HG02870 (cell line): ENCODE data around the gene KRTAP5-6.
"Not testable (repeated sequence)": the region's sequence is repeated elsewhere in the genome, so short reads cannot be mapped to it uniquely, and the experiment has no call there.

Source experiments
- ATAC-seq: cut with Tn5 transposase; IDR thresholded peaks from one replicate; pipeline ENCODE4 v1.9.1; 2021; ENCODE audit warnings: mild to moderate bottlenecking, moderate library complexity; ENCODE audit not compliant: unreplicated experiment

Gene KRTAP5-6

GRCh38 chr11:1661454-1662269 lies 35.3 kb upstream of the KRTAP5-6 start:
- ATAC-seq = not testable (repeated sequence)

- ATAC-seq = not testable (repeated sequence)
Measured at GRCh38 chr11:1662699-1663283, 34.2 kb upstream of the KRTAP5-6 start.

- ATAC-seq = no peak
Measured at GRCh38 chr11:1665313-1665712, 31.7 kb upstream of the KRTAP5-6 start.

GRCh38 chr11:1667121-1667850 lies 29.7 kb upstream of the KRTAP5-6 start:
- no peak for ATAC-seq

- no peak for ATAC-seq
Measured at GRCh38 chr11:1667906-1668305, 29.1 kb upstream of the KRTAP5-6 start.

GRCh38 chr11:1668911-1669473 lies 28.0 kb upstream of the KRTAP5-6 start:
- ATAC-seq = no peak

GRCh38 chr11:1669546-1670218 lies 27.3 kb upstream of the KRTAP5-6 start:
- ATAC-seq = no peak

- ATAC-seq = not testable (repeated sequence)
Measured at GRCh38 chr11:1670457-1670856, 26.5 kb upstream of the KRTAP5-6 start.

GRCh38 chr11:1670905-1671371 lies 26.1 kb upstream of the KRTAP5-6 start:
- ATAC-seq = no peak

GRCh38 chr11:1671658-1672057 lies 25.3 kb upstream of the KRTAP5-6 start:
- ATAC-seq = no peak

GRCh38 chr11:1672613-1673350 lies 24.2 kb upstream of the KRTAP5-6 start:
- ATAC-seq = no peak

GRCh38 chr11:1673446-1674172 lies 23.4 kb upstream of the KRTAP5-6 start:
- ATAC-seq = no peak

- no peak for ATAC-seq
Measured at GRCh38 chr11:1674173-1675131, 22.5 kb upstream of the KRTAP5-6 start.

GRCh38 chr11:1675536-1676228 lies 21.3 kb upstream of the KRTAP5-6 start:
- no peak for ATAC-seq

- no peak for ATAC-seq
Measured at GRCh38 chr11:1676229-1676740, 20.7 kb upstream of the KRTAP5-6 start.

GRCh38 chr11:1679881-1680280 lies 17.1 kb upstream of the KRTAP5-6 start:
- ATAC-seq = no peak

GRCh38 chr11:1682225-1682905 lies 14.6 kb upstream of the KRTAP5-6 start:
- ATAC-seq = no peak
